Daoy (cell line): ENCODE results near the gene ARHGAP26. TPM values are rescaled to one million over a fixed set of nuclear protein-coding genes. Genes with fewer than 3 reads are reported as not detected.

Experiments
- DNase-seq: peaks from one replicate; pipeline ENCODE4 v3.0.0-alpha.2; 2015; ENCODE audit warnings: low read depth
- total RNA-seq: library from RNA; depleted of rRNA; stranded (reverse); fragments of >200 nt; shearing (Covaris generic); gene quantifications from 2 replicates; pipeline ENCODE4 v1.2.3, GENCODE V29; 2014

Gene ARHGAP26
- total RNA-seq, 1 experiment from 2014 or later: 7.7 TPM

DNA sequence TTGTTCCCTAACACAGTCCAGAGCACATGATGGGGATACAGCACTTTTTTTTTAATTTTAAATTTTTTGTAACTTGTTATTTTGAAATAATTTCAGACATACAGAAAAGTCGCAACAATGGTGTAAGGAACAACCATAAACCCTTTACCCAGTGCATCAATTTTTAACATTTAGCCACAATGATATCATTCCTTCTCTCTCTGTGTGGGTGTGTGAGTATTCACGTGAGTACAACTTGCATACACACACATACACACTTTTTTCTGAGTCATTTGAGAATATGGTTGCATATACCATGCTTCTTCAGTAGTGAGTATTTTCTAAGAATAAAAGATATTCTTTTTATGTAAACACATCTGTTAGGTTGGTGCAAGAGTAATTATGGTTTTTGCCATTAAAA lies 135.2 kb downstream of the ARHGAP26 start:
- no peak for DNase-seq

DNA sequence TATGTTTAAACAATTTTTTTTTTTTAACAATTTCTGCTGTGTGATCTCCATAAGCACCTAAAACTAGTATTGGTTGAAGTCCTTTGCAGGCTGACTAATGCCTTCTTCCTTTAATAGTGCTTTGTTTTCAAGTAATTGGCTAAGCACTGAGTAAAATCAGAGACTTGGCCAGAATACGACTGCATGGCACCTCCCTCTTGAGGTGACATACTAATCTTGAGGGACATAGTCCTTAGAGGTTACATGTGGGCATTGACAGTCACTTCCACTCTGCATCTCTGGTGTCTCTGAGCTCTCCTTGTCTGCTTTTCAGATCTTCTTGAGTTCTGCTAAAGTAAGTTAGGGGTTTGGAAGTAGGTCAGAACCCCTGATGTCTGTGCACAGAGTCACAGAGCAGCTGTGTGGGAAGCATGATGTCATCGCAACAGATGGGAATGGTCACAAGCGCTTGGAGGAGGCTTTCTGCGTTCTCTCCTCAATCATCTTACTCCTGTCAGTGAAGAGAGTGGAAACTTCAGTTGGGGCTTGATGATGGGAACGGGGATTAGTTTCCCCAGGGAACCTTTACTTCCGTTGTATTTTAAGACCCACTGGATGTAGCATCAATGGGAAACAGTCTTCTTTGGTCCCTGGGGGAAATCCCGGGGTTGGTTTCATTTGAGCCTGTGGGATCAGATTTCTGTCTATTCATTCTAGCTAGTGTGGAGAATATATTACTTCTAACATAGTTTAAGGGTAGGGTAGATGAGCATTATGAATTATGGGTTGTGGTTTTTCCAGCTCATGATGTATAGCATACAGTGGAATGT lies 136.9 kb downstream of the ARHGAP26 start:
- DNase-seq: peak; percentile 52

DNA sequence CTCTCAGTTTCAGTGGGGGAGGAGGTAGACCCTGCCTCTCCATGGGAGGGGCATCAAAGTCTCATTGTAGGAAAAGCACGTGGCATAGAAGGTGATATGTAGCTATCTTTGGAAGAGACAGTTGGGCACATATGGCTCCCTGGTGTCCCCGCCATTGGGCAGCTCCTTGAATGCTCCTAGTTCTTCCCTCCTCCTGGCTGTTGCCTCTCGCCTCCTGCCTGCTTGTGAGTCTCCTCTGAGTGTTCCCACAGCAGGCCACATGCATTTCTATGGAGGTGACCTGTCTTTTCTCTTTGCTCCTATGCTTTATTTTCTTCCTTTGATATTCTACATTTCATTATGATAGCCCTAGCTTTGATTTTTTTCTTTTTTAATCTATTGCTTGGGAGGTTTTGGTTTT lies 138.5 kb downstream of the ARHGAP26 start:
- no peak for DNase-seq

DNA sequence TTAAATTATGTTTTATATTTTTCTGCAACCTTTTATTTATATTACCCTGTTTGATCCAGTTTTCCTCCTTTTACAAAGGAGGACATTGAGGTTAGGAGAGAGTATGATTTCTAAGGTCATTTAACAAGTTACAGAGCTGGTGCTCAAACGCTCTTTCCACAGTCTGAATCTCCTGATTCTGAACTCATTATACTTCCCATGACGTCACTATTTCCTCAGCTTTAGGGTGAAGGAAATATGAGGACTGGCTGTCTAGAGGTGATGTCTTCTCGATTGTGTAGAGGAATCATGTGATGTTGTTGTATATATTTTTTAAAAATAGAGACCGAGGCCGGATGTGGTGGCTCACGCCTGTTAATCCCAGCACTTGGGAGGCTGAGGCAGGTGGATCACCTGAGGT lies 140.0 kb downstream of the ARHGAP26 start:
- no peak for DNase-seq

DNA sequence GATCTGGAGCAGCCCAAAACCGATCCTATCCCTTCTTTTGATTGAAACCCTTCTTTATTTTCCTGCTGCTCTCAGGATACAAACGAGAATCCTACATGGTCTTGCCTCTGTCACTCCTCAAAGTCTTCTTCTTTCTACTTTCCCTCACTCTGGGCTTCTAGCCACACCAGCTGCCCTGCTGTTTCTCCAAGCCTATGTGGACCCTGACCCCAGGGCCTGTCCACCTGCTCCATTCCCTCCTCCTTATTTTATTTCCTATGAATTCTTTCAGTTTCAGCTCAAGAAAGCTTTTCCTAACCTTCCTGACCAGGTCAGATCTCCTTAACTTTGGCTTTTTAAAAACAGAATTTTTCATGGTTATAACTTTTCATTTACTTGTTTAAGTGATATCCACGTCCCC lies 141.0 kb downstream of the ARHGAP26 start:
- no peak for DNase-seq

DNA sequence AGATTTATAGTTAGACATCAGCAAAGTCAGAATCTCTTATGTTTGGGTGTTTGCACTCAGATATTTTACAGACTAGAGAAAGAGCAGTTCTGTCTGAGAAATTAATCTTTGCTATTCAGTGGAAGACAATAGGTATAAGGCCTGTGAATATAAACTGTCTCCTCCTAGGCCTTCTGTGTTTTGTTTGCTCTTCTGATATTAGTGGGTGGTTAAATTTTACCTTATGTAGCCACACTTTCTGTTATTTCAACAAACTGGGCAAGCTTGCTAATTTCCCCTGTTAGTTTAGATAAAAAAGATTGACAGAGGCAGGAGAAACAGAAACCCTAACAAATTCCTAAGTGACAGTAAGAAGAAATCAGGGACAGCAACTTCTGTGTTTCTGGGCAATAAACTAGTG lies 141.6 kb downstream of the ARHGAP26 start:
- DNase-seq: no peak

DNA sequence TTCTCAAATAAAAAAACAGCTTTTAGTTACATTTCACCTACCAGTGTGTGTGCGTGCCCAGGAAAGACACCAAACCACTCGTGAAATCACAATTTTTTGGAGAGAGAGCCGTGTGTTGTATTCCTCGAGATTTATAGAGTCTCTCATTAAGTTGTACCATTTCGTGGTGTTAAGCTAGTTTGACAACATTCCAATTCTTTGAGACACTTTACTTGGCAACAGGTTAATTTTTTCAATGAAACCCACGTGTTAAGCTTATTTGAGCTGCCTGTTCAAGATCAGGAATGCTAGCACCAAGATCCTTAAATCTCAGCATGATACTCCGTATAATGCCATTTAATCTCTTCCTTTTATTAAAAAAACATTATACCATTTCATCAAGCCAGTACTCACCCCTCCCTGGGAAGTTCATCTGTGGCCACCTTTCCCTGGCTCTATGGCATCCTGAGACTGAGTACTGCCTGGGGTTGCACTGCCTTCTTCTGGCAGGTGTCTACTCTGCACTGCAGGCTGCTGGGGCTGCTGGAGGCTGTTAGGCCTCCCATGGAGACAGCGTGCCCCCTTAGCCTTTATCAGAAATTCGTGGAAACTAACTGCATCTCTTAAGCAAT lies 143.7 kb downstream of the ARHGAP26 start:
- no peak for DNase-seq

DNA sequence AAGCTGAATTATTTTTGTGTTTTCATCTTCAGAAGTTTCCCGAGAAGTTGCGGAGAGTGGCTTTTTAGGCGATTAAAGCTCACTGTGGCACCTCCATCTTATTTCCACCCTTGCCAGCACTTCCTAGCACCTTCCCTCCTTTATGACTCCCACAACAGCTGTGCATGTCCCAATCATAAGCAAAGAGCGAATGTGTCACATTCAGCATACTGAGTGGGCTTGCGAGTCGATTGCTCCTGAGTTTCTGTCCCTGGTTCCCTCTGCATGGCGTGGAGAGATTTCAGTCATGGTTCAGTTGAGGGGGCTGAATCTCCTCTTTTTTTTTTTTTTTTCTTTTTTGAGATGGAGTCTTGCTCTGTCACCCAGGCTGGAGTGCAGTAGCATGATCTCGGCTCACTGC lies 144.9 kb downstream of the ARHGAP26 start:
- no peak for DNase-seq

DNA sequence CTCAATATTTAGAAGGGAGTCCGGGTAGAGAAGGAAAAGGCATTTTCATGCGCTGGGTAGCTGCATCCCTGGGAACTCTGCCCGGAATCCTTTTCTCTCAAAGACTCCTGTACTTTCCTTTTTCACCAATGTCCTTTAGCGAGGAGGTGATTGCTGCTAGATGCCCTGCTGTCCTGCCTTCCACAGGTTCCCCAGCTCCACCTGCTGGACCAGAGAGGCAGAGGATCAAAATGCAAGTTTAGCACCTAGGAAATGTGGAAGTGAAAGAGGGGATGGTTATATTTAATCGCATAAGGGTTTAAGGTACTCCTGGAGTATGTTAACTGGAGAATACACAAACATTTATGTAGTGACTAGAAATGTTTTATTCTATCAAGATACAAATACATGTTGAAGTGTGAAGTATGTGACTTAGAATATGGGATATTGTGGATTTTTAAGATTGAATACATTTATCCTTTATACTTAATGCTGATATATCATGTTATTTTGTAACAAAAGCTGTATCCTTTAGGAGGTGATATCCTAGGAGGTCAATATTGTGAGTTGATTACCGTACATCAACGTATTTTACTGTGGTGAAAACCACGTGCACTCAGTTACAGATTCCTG lies 145.7 kb downstream of the ARHGAP26 start:
- peak; percentile 55 for DNase-seq

DNA sequence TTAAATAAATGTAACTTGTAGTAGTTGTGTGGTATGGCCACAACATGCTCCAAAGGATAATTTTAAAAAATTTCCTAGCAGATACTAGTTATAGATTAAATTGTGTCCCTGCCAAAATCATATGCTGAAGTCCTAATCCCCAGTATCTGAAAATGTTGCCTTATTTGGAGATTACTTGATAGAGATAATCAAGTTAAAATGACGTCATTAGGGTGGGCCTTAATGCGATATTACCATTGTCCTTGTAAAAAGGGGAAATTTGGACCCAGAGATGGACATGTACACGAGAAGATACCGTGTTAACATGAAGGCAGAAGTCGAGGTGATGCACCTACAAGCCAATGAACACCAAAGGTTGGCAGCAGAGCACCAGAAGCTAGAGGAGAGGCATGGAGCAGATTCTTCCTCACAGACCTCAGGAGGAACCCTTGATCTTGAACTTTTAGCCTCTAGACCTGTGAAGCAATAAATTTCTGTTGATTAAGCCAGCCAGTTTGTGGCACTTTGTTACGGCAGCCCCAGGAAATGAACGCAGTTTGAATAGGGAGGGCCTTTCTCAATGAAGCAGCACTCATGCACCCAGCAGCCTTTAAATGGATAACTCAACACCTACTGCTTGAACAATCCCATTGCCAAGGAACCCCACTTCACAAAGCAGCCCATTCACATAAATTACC lies 148.9 kb downstream of the ARHGAP26 start:
- DNase-seq: no peak

DNA sequence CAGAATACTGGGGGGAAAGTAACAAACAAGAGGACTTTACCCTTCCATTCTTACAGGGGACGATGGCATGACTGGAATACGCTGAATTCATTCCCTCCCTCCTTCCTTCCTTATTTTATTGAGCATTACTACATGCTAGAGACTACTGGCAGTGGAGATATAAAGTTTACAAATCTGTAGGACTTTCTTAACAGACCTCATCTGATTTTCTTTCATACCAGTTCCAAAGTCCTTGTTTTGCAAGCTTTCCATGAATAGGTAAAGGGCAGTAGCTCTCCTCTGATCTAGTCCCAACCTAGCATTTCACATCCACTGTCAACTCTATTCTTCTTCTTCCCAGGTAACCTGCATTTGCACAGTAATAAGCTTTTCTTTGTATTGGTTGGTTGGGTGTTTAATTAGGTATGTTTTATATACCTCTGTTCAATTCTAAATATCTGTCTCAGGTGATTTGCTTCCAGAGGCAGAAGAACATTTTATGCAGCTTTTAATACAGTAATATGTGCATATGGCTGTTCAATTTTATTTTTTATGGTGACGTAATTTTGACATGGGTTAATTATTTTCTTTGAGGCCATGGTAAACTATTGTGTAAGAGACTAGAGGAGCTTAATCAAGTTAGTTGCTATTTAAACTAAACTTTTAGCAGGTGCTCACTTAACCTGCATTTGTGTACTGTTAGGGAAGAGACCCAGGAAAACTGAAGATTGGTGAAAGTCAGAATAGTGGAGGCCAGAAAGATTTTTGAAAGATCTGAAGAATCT lies 150.9 kb downstream of the ARHGAP26 start:
- no peak for DNase-seq

DNA sequence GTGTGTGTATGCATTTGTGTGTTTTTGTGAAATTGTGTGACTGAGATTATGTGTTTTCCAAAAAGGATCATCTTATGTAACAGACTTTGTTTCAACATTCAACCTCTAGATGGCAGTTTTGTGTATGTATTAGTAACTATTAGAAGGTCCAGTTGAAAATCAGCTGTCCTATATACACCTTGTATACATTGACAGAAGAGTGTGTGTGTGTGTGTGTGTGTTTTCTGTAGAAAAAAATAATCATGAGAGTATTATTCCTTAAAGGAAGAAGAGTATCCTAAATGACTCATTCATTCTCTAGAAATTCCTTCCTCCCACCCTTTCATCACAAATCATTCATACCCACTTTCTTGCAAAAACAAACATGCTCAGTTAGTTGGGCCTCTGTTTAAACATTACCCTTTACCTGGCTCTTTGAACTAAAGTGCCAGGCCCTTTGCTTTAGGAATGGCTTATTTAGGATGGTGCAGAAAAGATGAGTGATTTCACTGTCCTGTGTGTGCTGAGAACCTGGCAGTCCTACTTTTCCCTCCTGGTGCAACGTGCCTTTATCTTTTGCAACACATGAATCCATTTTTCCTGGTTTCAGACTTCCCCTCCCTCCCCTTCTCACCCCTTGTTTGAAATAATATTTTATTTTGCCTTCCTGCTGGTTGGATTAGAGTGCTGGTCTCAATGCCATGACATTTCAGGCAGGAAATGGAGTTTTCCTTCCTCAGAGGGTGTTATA lies 152.2 kb downstream of the ARHGAP26 start:
- no peak for DNase-seq

DNA sequence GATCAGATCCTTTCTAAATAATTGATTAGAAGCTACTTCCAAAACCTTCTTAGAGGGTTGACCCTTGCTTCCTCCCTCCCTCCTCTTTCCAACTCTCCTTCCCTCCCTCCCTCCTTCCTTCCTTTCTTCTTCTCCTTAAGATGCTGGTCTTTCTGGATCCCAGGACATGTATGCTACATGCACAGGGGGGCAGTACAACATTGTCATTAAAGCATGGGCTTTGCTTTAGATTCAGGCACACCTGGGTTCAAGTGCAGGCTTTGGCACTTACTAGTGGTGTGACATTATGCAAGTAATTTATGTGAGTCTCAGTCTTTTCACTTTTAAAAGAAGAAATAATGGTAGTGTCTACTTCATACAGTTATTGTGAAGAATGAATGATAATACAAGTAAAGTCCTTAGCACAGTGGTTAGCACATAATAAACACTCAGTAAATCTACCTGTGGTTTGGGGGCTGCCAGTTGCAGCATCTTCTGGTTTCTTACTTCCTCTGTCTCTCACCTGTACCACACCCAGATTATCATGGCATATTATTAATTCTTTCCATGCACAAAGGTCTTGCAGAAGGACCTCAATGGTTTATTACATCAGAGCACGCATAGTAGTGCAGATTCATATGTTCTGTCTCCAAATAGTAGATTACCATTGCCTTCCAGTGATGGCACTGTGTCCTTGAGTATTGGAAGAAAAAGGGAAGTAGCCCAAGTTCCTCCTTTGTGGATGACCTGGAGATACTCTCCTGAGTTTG lies 154.1 kb downstream of the ARHGAP26 start:
- DNase-seq: no peak

DNA sequence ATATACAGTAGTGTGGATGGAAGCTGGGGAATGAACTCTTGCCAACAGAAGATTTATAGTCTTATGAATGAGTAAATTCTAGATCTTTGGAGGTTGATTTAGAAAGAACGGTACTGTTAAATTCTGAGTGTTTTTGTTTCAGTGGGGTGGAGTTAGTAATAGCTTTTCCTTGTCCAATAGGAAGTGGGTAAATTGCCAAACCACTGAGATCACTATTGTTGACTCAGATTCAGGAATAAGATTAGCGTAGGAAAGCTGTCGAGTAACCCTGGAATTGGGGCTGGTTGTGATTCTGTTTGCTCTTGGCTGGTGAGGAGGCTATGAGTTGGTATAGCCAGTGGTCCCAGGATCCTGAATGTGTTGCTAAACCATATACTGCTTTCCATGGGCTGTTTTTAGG lies 155.6 kb downstream of the ARHGAP26 start:
- DNase-seq: peak; percentile 78

DNA sequence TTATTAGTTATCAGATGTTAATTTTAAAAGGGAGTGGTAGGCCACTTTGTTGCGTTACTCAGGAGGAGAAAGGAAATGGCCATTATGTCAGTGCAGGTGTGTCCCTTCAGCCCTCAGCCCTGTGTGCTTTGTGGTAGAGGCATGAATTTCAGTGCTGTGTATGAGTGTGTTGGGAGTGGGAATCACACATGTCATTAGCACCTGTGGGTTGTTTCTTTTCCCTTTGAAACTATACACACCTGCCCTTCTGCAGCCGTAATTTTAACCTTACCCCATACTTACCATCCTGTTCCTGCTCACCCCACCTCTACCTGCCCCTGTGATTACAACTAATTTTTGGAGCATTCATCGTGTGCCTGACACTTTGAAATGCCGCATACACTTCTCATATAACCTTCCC lies 156.4 kb downstream of the ARHGAP26 start:
- no peak for DNase-seq

DNA sequence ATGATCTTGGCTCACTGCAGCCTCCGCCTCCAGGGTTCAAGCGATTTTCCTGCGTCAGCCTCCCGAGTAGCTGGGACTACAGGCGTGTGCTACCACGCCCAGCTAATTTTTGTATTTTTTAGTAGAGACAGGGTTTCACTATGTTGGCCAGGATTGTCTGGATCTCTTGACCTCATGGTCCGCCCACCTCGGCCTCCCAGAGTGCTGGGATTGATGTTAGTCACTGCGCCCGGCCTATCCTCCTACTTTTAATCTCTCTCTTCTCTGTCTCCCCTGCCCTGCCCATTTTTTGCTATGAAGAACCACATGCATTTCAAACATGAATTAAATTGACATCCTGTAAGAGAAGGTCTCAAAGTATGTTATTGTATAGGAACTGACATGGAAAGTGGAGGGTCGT lies 158.8 kb downstream of the ARHGAP26 start:
- DNase-seq: peak; percentile 23

DNA sequence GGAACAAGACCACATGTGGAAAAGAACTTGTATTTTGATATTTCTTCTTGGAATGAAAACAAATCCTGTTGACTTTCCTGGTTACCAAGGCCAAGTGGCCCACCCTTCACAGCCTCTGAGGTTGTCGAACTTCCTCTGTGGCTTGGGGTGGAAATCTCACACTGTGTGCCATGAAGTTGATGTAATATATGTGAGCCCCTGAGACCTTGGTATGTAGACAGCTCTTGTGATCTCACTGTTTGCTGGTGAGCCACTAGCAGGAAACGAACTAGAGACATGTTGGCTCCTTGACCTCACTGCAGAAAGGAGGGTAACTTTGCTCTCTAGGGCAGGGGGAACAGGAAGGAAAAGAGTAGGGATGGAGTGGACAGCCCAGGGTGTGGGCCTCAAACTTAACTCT lies 159.4 kb downstream of the ARHGAP26 start:
- DNase-seq: peak; percentile 26

DNA sequence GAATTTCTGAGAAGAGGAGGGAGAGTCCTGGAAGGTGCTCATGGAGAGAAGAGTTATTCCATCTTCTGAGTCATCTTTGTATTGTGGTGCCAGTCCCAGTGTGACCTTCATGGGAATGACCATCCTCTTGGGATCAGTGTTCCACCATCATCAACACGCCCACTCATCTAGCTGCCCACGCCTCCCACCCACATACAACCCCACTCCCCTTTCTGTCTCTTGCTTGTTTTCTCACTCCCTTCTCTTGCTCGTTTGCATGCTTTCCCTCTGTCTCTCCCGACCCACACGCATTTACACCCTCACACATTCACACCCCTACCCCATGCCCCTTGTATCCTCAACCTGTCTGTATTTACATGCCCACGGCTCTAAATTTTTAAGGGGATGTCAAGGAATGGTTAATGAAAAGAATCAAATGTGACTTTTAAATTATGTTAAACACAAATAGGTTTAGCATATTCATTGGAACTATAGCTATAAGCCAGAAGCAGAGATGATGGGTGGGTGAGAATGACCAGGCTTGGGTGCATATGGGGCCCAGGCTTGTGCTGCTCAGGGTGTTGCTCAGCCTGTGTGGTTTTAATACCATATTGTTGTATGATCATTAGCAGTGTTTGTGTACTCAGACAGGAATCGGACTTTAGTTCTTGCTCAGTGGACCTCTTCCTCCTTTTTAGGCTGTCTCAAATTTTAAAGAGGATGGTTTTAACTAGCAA lies 160.4 kb downstream of the ARHGAP26 start:
- DNase-seq: no peak

DNA sequence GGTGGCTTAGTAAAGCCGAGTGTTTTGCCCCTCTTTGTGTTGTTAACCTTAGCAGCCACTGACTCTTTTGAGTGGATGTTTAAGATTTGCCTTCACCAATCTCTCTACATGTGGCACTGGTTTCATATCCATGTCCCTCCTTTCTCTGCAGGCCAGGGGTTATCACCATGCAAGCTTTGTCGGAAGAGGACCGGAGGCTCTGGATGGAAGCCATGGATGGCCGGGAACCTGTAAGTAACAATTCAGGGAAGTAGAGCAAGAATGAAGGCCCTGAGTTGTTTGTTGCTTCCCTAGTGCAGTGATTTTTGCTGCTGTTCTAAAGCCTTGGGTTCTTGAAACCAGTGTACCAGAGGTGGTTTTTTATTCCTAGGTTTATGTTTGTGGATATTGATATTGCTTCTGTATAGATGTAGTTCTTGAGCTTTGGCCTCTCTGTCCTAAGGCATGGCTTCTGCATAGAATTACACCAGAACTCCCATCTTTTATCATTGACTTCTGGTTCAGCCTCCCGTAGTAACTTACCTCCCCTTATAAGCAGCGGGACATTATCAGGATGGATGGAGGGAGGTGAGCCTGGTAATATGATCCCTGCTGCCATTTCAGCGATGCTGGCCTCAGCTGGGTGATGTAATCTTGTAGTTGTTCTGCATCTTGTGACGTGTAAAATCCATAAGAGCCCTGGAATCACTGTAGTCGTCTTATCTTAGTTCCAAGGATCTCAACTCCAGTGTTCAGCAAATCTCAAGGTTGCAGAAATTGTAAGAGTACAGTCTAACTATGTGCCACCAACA lies 161.9 kb downstream of the ARHGAP26 start:
- no peak for DNase-seq
